ENCODE results near the gene BTRC.

The BTRC gene

DNA sequence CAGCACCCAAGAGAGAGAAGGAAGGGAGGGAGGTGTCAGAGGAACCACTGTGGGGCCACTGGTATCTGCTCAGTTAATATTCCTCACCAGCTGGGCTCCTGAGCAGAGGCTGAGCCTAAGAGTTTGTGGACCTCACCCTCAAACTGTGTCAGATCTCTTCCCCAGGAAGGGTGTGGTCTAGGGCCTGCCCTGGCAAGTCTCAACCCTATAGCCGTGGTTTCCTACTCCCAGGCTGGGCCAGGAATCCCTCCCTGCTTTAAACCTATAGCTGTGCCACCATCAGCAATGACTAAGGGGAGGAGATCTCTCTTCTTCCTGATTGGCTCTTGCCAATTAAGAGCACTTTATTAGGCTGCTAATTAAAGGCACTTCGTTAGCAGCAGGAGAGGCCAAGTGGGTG lies 204.2 kb downstream of the BTRC start:
- Histone ChIP-seq H3K4ac (ENCODE audit: low read depth, low read length) (no peak overlapping the region), H3K4me3 (ENCODE audit: low read depth, low read length) (no peak overlapping the region), H2AFZ (ENCODE audit: insufficient read depth, low read length, poor library complexity) (no peak overlapping the region), H3K27ac (ENCODE audit: low read depth, low read length) (no peak overlapping the region), H2BK120ac (ENCODE audit: insufficient read depth, low read length, poor library complexity) (no peak overlapping the region), H4K91ac (ENCODE audit: low read depth, low read length) (no peak overlapping the region), H3K4me2 (ENCODE audit: low read length) (no peak overlapping the region), H3K9me3 (ENCODE audit: insufficient read depth, low read depth, low read length) (peaks cover 3% of the 10 kb centered on the region), H2BK5ac (ENCODE audit: low read depth, low read length, poor library complexity) (no peak overlapping the region), H3K9ac (ENCODE audit: low read length) (no peak overlapping the region), H2BK12ac (ENCODE audit: low read length) (no peak overlapping the region), H3K14ac (ENCODE audit: low read length) (no peak overlapping the region), H3K4me1 (ENCODE audit: control insufficient read depth in 1 of 2, insufficient read depth in 2 of 2, low read length in 2 of 2) (peaks cover 3 to 4% of the 10 kb centered on the region in 2 experiments), H2AK5ac (ENCODE audit: low read length) (no peak overlapping the region), H3K79me2 (ENCODE audit: control insufficient read depth, insufficient read depth, low read length, poor library complexity) (no peaks in the 10 kb centered on the region), H4K8ac (ENCODE audit: low read depth, low read length) (no peak overlapping the region), H4K12ac (ENCODE audit: low read depth, low read length) (no peak overlapping the region), H3K23ac (ENCODE audit: low read length) (no peak overlapping the region), H3K27me3 (ENCODE audit: insufficient read depth, low read length) (no peaks in the 10 kb centered on the region), H3K18ac (ENCODE audit: low read length) (no peak overlapping the region), H3K36me3 (ENCODE audit: control insufficient read depth in 1 of 2, insufficient read depth in 2 of 2, low read length in 2 of 2) (no peaks in the 10 kb centered on the region), H3K79me1 (ENCODE audit: low read length) (no peaks in the 10 kb centered on the region)
- no CpG with 5 or more reads among the region's 2 CpGs for WGBS (ENCODE audit: extremely low coverage, insufficient coverage, insufficient read length)
- no peak for DNase-seq

DNA sequence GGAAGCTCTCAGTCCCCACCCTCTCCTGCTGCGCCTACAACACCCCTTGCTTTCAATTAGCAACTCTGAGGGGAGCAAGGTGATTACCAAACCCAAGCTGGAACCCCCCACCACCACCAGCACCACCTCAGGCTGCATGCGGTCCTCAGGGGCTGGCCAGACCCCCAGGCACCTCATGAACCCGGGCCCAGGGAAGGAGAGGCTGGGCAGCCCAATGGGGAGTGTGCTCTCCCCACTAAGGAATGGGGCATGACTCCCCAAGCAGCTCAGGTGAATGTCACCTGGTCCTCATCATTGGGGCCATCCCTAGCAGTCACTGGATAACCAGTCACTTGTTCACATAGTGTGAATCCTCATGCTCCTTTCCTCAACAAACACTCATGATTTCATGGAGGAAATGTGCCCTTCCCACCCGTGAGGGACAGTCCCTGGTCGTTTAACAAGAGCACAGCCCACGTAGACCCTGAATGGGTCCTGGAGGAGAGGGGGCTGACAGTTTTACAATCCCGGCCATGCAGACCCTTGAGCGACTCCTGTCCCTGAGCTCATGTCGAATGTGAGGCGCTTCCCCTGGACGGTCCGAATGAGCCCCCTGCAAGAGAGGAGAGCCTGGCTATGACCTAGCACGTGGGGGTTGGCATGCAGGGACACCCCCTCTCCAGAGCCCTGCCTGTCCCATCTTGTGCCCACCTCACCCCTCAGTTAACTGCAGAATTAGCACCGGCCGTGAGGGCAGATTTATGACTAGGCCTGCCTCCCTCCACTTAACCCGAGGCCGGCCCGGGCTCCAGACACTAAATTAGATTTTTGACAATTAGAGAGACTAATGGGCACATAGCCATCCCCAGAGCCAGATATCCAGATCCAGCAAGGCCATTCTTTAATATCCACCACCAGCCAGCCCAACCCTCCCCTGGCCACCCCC lies 205.0 kb downstream of the BTRC start:
- Histone ChIP-seq H4K8ac (ENCODE audit: low read depth, low read length) (no peak overlapping the region), H3K79me2 (ENCODE audit: control insufficient read depth, insufficient read depth, low read length, poor library complexity) (no peaks in the 10 kb centered on the region), H3K27me3 (ENCODE audit: insufficient read depth, low read length) (no peaks in the 10 kb centered on the region), H3K9me3 (ENCODE audit: insufficient read depth, low read depth, low read length) (peaks cover 3% of the 10 kb centered on the region), H2BK12ac (ENCODE audit: low read length) (no peak overlapping the region), H3K4me1 (ENCODE audit: control insufficient read depth in 1 of 2, insufficient read depth in 2 of 2, low read length in 2 of 2) (peaks cover 3 to 4% of the 10 kb centered on the region in 2 experiments), H3K23ac (ENCODE audit: low read length) (no peak overlapping the region), H3K4me2 (ENCODE audit: low read length) (no peak overlapping the region), H3K9ac (ENCODE audit: low read length) (no peak overlapping the region), H3K18ac (ENCODE audit: low read length) (no peak overlapping the region), H2AK5ac (ENCODE audit: low read length) (no peak overlapping the region), H2AFZ (ENCODE audit: insufficient read depth, low read length, poor library complexity) (no peak overlapping the region), H4K91ac (ENCODE audit: low read depth, low read length) (no peak overlapping the region), H2BK5ac (ENCODE audit: low read depth, low read length, poor library complexity) (no peak overlapping the region), H4K12ac (ENCODE audit: low read depth, low read length) (no peak overlapping the region), H3K27ac (ENCODE audit: low read depth, low read length) (no peak overlapping the region), H3K79me1 (ENCODE audit: low read length) (no peaks in the 10 kb centered on the region), H3K4me3 (ENCODE audit: low read depth, low read length) (no peak overlapping the region), H3K14ac (ENCODE audit: low read length) (no peak overlapping the region), H2BK120ac (ENCODE audit: insufficient read depth, low read length, poor library complexity) (no peak overlapping the region), H3K4ac (ENCODE audit: low read depth, low read length) (no peak overlapping the region), H3K36me3 (ENCODE audit: control insufficient read depth in 1 of 2, insufficient read depth in 2 of 2, low read length in 2 of 2) (no peaks in the 10 kb centered on the region)
- DNase-seq: no peak
- WGBS (ENCODE audit: extremely low coverage, insufficient coverage, insufficient read length): no CpG with 5 or more reads among the region's 18 CpGs

GRCh38 chr10:101559596-101560297 lies 205.8 kb downstream of the BTRC start:
- no peak overlapping the region for H2AFZ ChIP-seq (ENCODE audit: insufficient read depth, low read length, poor library complexity)
- no peaks in the 10 kb centered on the region for H3K79me2 ChIP-seq (ENCODE audit: control insufficient read depth, insufficient read depth, low read length, poor library complexity)
- no peak overlapping the region for H4K12ac ChIP-seq (ENCODE audit: low read depth, low read length)
- no peak overlapping the region for H4K91ac ChIP-seq (ENCODE audit: low read depth, low read length)
- no peak overlapping the region for H3K9ac ChIP-seq (ENCODE audit: low read length)
- no peak overlapping the region for H3K18ac ChIP-seq (ENCODE audit: low read length)
- peaks cover 3 to 4% of the 10 kb centered on the region in 2 experiments for H3K4me1 ChIP-seq (ENCODE audit: control insufficient read depth in 1 of 2, insufficient read depth in 2 of 2, low read length in 2 of 2)
- no peaks in the 10 kb centered on the region for H3K79me1 ChIP-seq (ENCODE audit: low read length)
- no peak overlapping the region for H3K23ac ChIP-seq (ENCODE audit: low read length)
- H2BK120ac ChIP-seq (ENCODE audit: insufficient read depth, low read length, poor library complexity): no peak overlapping the region
- DNase-seq: no peak
- no peak overlapping the region for H3K27ac ChIP-seq (ENCODE audit: low read depth, low read length)
- H3K4ac ChIP-seq (ENCODE audit: low read depth, low read length): no peak overlapping the region
- no CpG with 5 or more reads among the region's 12 CpGs for WGBS (ENCODE audit: extremely low coverage, insufficient coverage, insufficient read length)
- H2AK5ac ChIP-seq (ENCODE audit: low read length): no peak overlapping the region
- no peak overlapping the region for H3K4me2 ChIP-seq (ENCODE audit: low read length)
- no peak overlapping the region for H4K8ac ChIP-seq (ENCODE audit: low read depth, low read length)
- no peak overlapping the region for H2BK12ac ChIP-seq (ENCODE audit: low read length)
- H3K14ac ChIP-seq (ENCODE audit: low read length): no peak overlapping the region
- no peak overlapping the region for H3K4me3 ChIP-seq (ENCODE audit: low read depth, low read length)
- no peaks in the 10 kb centered on the region for H3K36me3 ChIP-seq (ENCODE audit: control insufficient read depth in 1 of 2, insufficient read depth in 2 of 2, low read length in 2 of 2)
- H2BK5ac ChIP-seq (ENCODE audit: low read depth, low read length, poor library complexity): no peak overlapping the region
- no peaks in the 10 kb centered on the region for H3K27me3 ChIP-seq (ENCODE audit: insufficient read depth, low read length)
- H3K9me3 ChIP-seq (ENCODE audit: insufficient read depth, low read depth, low read length): peaks cover 3% of the 10 kb centered on the region

DNA sequence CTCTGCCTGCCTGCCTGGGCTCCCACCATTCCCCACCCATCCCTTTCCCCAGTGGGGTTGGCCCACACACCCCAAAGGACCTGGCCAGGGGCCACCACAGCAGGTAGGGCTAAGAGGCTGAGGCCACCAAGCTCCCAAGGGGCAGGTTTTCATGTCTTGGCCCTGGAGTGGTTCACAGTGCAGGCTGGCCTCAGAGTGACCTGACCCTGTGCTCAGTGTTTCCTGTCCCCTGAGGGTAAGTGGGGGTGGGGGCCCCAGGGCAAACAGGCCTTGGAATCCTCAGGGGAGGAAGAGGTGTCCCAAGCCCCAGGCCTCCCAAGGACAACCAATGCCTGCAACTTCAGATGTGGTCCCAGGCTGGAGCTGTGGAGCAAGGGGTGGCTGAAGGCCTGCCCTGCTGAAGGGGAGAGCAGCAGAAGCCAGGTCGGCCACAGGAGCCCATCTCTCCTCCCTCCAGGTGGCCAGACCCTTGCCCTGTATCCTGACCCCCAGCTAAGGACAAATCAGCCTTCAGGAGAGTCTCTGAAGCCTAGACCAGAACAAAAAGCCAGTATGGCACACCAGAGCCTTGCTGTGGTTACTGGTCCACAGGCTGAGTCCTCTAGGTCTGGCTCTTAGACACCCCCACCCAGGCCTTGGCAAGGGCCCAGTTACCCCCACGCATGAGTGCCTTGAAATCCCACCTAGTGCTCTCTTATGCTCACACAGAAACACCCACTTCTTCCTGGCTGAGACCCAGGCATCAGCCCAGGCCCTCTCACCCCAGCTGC lies 206.5 kb downstream of the BTRC start:
- Histone ChIP-seq H4K8ac (ENCODE audit: low read depth, low read length) (no peak overlapping the region), H2BK12ac (ENCODE audit: low read length) (no peak overlapping the region), H3K27ac (ENCODE audit: low read depth, low read length) (no peak overlapping the region), H3K18ac (ENCODE audit: low read length) (no peak overlapping the region), H3K23ac (ENCODE audit: low read length) (no peak overlapping the region), H4K12ac (ENCODE audit: low read depth, low read length) (no peak overlapping the region), H3K4me3 (ENCODE audit: low read depth, low read length) (no peak overlapping the region), H2BK120ac (ENCODE audit: insufficient read depth, low read length, poor library complexity) (no peak overlapping the region), H3K4me2 (ENCODE audit: low read length) (no peak overlapping the region), H3K27me3 (ENCODE audit: insufficient read depth, low read length) (no peaks in the 10 kb centered on the region), H3K4ac (ENCODE audit: low read depth, low read length) (no peak overlapping the region), H4K91ac (ENCODE audit: low read depth, low read length) (no peak overlapping the region), H3K36me3 (ENCODE audit: control insufficient read depth in 1 of 2, insufficient read depth in 2 of 2, low read length in 2 of 2) (no peaks in the 10 kb centered on the region), H3K14ac (ENCODE audit: low read length) (no peak overlapping the region), H3K79me2 (ENCODE audit: control insufficient read depth, insufficient read depth, low read length, poor library complexity) (no peaks in the 10 kb centered on the region), H2AFZ (ENCODE audit: insufficient read depth, low read length, poor library complexity) (no peak overlapping the region), H3K9ac (ENCODE audit: low read length) (no peak overlapping the region), H3K79me1 (ENCODE audit: low read length) (no peaks in the 10 kb centered on the region), H2AK5ac (ENCODE audit: low read length) (no peak overlapping the region), H2BK5ac (ENCODE audit: low read depth, low read length, poor library complexity) (no peak overlapping the region), H3K9me3 (ENCODE audit: insufficient read depth, low read depth, low read length) (peaks cover 3% of the 10 kb centered on the region), H3K4me1 (ENCODE audit: control insufficient read depth in 1 of 2, insufficient read depth in 2 of 2, low read length in 2 of 2) (peaks cover 3 to 4% of the 10 kb centered on the region in 2 experiments)
- no peak for DNase-seq
- WGBS (ENCODE audit: extremely low coverage, insufficient coverage, insufficient read length): no CpG with 5 or more reads among the region's 2 CpGs

Measured in trophoblast cell (in vitro differentiated cells and primary cell).